Uterus (tissue), 4 donors: ENCODE data around the gene PI4K2B. TPM values are rescaled to one million over a fixed set of nuclear protein-coding genes. Genes with fewer than 3 reads are reported as not detected.

Experiments used
- DNase-seq, 2 donors: peaks; one replicate each; pipeline ENCODE4 v3.0.0-alpha.2; 2019 to 2020
- H3K27ac ChIP-seq, 2 donors: fragments of 200-600 bp; sonication (generic); 1 replicate in 1 of 2; 2 replicates in 1 of 2; pipeline ENCODE4 v1.5.1; 2016 to 2018
- H3K27me3 ChIP-seq, 2 donors: fragments of 200-600 bp; sonication (generic); one replicate each; pipeline ENCODE4 v1.5.1; 2018 to 2019; ENCODE audit warnings: control low read depth in 1 of 2
- H3K36me3 ChIP-seq, 2 donors: fragments of 200-600 bp; sonication (generic); one replicate each; pipeline ENCODE4 v1.5.1; 2019; ENCODE audit warnings: control low read depth in 1 of 2
- H3K4me1 ChIP-seq, 2 donors: fragments of 200-600 bp; sonication (generic); one replicate each; pipeline ENCODE4 v1.5.1; 2018 to 2019; ENCODE audit warnings: control low read depth in 1 of 2
- H3K4me3 ChIP-seq, 2 donors: fragments of 200-600 bp; sonication (generic); 1 replicate in 1 of 2; 2 replicates in 1 of 2; pipeline ENCODE4 v1.5.1; 2018 to 2019; ENCODE audit warnings: mild to moderate bottlenecking in 1 of 2
- H3K9me3 ChIP-seq, 2 donors: fragments of 200-600 bp; sonication (generic); one replicate each; pipeline ENCODE4 v1.5.1; 2019; ENCODE audit warnings: control low read depth in 1 of 2
- CTCF ChIP-seq, 4 experiments: fragments of 200-600 bp in 2 of 4; fragments of 450-650 bp in 2 of 4; sonication (generic) in 2 of 4; IDR thresholded peaks; one replicate each; pipeline ENCODE4 v1.5.1; 2016 to 2019; ENCODE audit warnings: antibody characterized with exemption in 4 of 4, mild to moderate bottlenecking in 2 of 4, moderate library complexity in 1 of 4
- POLR2A ChIP-seq, 2 donors: fragments of 450-650 bp; IDR thresholded peaks; one replicate each; pipeline ENCODE4 v1.6.1; 2016; ENCODE audit warnings: antibody characterized with exemption in 2 of 2, mild to moderate bottlenecking in 1 of 2, moderate library complexity in 1 of 2
- intact Hi-C: fragments of 100-400 bp; cut with DNase I; formaldehyde crosslinking; loops from one replicate; pipeline ENCODE4 v1.15.1; 2023; ENCODE audit warnings: low total_unique reads
- total RNA-seq, 4 donors: library from RNA; depleted of rRNA in 3 of 4; stranded (reverse); fragments of >200 nt in 3 of 4; gene quantifications; one replicate each; pipeline versions ENCODE4 v1.1.0 to v1.2.4, GENCODE V29; 2014 to 2023
- donor health status: DM: yes; HTN: yes; CAD: no.

Gene PI4K2B
- total RNA-seq, 4 donors from 2014 or later: 2.8 to 27.4 (median 18.2) TPM

GRCh38 chr4:25308761-25309160, 74.9 kb downstream of the PI4K2B start:
- no peak overlapping the region for H3K27ac ChIP-seq
- no peaks in the 10 kb centered on the region for H3K27me3 ChIP-seq
- DNase-seq: no peak
- H3K9me3 ChIP-seq: no peaks in the 10 kb centered on the region
- TF ChIP-seq POLR2A (IDR thresholded peaks at IDR 0.05) (no peak), CTCF (IDR thresholded peaks at IDR 0.05) (no peak)
- H3K4me3 ChIP-seq: no peak overlapping the region
- H3K36me3 ChIP-seq: no peaks in the 10 kb centered on the region
- no peaks in the 10 kb centered on the region for H3K4me1 ChIP-seq
- intact Hi-C loops: no loop called here

GRCh38 chr4:25310066-25310802, 76.4 kb downstream of the PI4K2B start:
- H3K9me3 ChIP-seq: no peaks in the 10 kb centered on the region
- H3K27me3 ChIP-seq: no peaks in the 10 kb centered on the region
- H3K36me3 ChIP-seq: no peaks in the 10 kb centered on the region
- H3K4me3 ChIP-seq: no peak overlapping the region
- DNase-seq: no peak
- H3K27ac ChIP-seq: no peak overlapping the region
- H3K4me1 ChIP-seq: no peaks in the 10 kb centered on the region
- intact Hi-C loops: no loop called here
- TF ChIP-seq POLR2A (IDR thresholded peaks at IDR 0.05) (no peak), CTCF (IDR thresholded peaks at IDR 0.05) (no peak)

GRCh38 chr4:25310803-25311166, 77.0 kb downstream of the PI4K2B start:
- Histone ChIP-seq H3K9me3 (no peaks in the 10 kb centered on the region), H3K4me1 (no peaks in the 10 kb centered on the region), H3K36me3 (no peaks in the 10 kb centered on the region), H3K27ac (no peak overlapping the region), H3K4me3 (no peak overlapping the region), H3K27me3 (no peaks in the 10 kb centered on the region)
- no peak for DNase-seq
- intact Hi-C loops: no loop called here
- TF ChIP-seq CTCF (IDR thresholded peaks at IDR 0.05): no peak
- no peak for TF ChIP-seq POLR2A (IDR thresholded peaks at IDR 0.05)

- intact Hi-C loops: no loop called here
- peak within 1 kb of the TSS; percentile 71 to 79 for H3K27ac ChIP-seq
- H3K4me1 ChIP-seq: no peaks in the 10 kb centered on the region
- no peaks in the 10 kb centered on the region for H3K9me3 ChIP-seq
- TF ChIP-seq POLR2A (IDR thresholded peaks at IDR 0.05) (no peak), CTCF (IDR thresholded peaks at IDR 0.05) (peak; percentile 93 to 99 (median 95))
- H3K27me3 ChIP-seq: no peaks in the 10 kb centered on the region
- peak; percentile 86 to 88 for DNase-seq
- no peaks in the 10 kb centered on the region for H3K36me3 ChIP-seq
- H3K4me3 ChIP-seq: peak within 1 kb of the TSS; percentile 52 to 68
These were observed 78.8 kb downstream of the PI4K2B start, which contains the start of gene ZCCHC4 for GRCh38 chr4:25312496-25313200. Gene ZCCHC4 (plus strand): TSS chr4:25312774. CDS start chr4:25312810, 36 bp downstream.
